ENCODE data around the gene CDC42EP5.

Gene CDC42EP5

DNA sequence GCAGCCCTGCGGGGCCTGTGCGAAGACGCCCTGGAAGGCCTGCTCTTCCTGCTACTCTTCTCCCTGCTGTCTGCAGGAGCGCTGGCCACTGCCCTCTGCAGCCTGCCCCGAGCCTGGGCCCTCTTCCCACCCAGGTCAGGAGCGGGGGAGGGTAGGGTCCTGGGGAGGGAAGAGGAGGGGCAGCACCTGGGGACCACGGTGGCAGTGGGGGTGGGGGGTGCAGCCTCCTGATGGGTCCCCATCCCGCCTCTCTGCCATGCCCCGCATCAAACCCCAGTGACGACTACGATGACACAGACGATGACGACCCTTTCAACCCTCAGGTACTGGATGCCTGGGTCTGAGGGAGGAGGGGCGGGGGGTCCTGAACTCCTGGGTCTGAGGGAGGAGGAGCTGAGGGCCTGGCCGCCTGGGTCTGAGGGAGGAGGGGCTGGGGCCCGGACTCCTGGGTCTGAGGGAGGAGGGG lies 37.5 kb downstream of the CDC42EP5 start:
- Histone ChIP-seq H3K9me3 (replicated peaks; ENCODE audit: low read length) (no peaks in the 10 kb centered on the region), H3K4me2 (ENCODE audit: low read length) (no peak overlapping the region), H3K9ac (ENCODE audit: low read depth, low read length) (no peak overlapping the region), H3K4me1 (ENCODE audit: control insufficient read depth, insufficient read depth, low read length) (no peaks in the 10 kb centered on the region), H3K27me3 (ENCODE audit: control insufficient read depth, insufficient read depth, low read length) (peaks cover 3% of the 10 kb centered on the region), H3K36me3 (ENCODE audit: insufficient read depth, low read length) (peaks cover 6% of the 10 kb centered on the region), H3K4me3 (ENCODE audit: low read length) (no peak overlapping the region)

DNA sequence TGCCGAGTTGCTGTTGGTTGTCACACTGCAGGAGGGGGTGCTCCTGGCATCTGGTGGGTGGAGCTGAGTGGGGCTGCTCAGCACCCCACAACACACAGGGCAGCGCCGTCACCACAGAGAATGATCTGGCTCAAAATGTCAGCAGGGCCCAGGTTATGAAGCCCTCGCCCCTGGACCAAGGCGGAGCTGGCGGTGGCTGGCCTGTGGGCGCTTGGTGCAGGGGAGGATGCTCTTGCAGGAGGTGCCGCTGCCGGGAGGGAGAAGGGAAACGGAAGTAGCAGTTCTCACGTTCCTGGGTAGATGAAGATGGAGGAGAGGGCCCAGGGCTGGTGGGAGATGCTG lies 38.3 kb downstream of the CDC42EP5 start:
- Histone ChIP-seq H3K4me1 (ENCODE audit: control insufficient read depth, insufficient read depth, low read length) (no peaks in the 10 kb centered on the region), H3K9ac (ENCODE audit: low read depth, low read length) (no peak overlapping the region), H3K27me3 (ENCODE audit: control insufficient read depth, insufficient read depth, low read length) (peaks cover 8% of the 10 kb centered on the region), H3K4me3 (ENCODE audit: low read length) (no peak overlapping the region), H3K36me3 (ENCODE audit: insufficient read depth, low read length) (peaks cover 3% of the 10 kb centered on the region), H3K9me3 (replicated peaks; ENCODE audit: low read length) (no peaks in the 10 kb centered on the region), H3K4me2 (ENCODE audit: low read length) (no peak overlapping the region)

DNA sequence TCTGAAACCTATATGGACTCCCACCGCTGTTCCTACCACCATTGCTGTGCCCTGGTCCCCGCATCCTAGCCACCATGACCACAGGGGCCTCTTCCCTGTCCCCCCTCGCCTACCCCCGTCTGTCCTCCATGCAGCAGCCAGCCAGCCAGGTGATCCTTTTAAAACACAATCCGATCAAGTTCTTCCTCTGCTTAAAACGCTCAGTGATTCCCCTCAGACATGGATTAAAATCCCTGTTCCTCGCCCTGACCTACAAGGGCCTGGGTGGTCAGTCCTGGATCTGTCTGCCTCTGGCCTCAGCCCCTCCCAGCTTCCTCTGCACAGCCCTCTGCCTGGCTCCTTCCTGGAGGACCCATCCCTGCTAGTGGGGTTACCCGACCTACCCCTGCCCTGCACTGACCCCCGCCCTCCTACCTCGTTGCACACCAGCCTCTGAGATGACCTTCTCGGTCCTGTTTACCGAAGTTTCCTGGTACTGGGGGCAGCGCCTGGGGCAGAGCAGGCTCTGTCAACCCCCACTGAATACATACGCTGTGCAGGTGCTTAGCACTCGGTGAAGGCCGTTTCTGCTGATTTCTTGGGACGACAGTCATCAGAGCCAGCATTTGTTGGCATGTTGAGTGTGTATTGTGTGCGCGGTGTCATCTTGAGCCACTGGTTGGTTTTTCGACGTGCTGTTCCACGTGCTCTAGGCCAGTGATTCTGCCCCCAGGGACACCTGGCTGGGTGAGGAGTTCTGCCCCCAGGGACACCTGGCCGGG lies 38.8 kb downstream of the CDC42EP5 start:
- H3K4me2 ChIP-seq (ENCODE audit: low read length), result no peak overlapping the region
- H3K9me3 ChIP-seq (replicated peaks; ENCODE audit: low read length), result no peaks in the 10 kb centered on the region
- H3K4me3 ChIP-seq (ENCODE audit: low read length), result no peak overlapping the region
- H3K36me3 ChIP-seq (ENCODE audit: insufficient read depth, low read length), result peaks cover 3% of the 10 kb centered on the region
- peaks cover 13% of the 10 kb centered on the region for H3K27me3 ChIP-seq (ENCODE audit: control insufficient read depth, insufficient read depth, low read length)
- no peak overlapping the region for H3K9ac ChIP-seq (ENCODE audit: low read depth, low read length)
- H3K4me1 ChIP-seq (ENCODE audit: control insufficient read depth, insufficient read depth, low read length), result no peaks in the 10 kb centered on the region

DNA sequence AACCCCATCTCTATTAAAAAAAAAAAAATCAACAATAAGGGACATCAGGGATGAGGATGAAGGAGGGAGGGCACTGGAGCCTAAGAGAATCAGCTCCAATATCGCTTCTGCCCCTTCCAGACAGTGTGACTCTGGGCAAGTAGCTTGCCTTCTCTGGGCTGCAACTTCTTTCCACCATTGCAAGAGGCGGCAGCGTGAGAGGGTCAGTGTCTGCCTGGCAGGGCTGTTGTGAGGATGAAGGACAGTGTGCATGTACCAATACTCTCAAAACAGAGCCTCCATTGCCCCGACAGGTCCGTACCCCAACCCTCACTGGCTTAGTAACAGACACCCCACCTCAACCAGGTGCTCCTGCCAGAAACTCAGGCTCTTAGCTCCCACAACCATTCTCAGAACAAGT lies 39.4 kb downstream of the CDC42EP5 start:
- no peak overlapping the region for H3K9ac ChIP-seq (ENCODE audit: low read depth, low read length)
- H3K9me3 ChIP-seq (replicated peaks; ENCODE audit: low read length), result no peaks in the 10 kb centered on the region
- peaks cover 19% of the 10 kb centered on the region for H3K27me3 ChIP-seq (ENCODE audit: control insufficient read depth, insufficient read depth, low read length)
- no peaks in the 10 kb centered on the region for H3K4me1 ChIP-seq (ENCODE audit: control insufficient read depth, insufficient read depth, low read length)
- H3K4me3 ChIP-seq (ENCODE audit: low read length), result no peak overlapping the region
- no peaks in the 10 kb centered on the region for H3K36me3 ChIP-seq (ENCODE audit: insufficient read depth, low read length)
- no peak overlapping the region for H3K4me2 ChIP-seq (ENCODE audit: low read length)

DNA sequence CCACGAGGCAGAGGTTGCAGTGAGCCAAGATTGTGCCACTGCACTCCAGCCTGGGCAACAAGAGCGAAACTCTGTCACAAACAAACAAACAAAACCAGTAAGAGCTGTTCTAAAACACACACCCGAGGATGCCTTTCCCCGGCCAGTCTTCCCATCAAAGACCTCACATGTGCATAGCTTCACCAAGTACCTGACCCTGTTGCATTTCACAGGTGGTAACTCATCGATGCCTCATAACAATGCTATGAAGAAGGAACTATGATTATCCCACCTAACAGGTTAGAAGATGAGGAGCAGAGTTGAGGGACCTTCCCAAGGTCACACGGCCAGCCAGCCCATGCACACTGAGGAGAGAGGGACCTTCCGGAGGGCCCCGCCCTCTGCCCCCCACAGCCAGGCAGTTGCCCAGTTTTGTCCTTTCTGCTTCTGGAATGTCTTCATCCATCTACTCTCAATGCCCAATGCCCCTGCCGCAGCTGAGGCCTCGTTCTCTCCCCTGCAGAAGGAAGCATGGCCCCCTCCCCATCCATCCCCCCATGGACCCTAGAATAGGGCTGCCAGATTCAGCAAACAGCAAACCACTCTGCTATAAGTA lies 40.9 kb downstream of the CDC42EP5 start:
- Histone ChIP-seq H3K27me3 (ENCODE audit: control insufficient read depth, insufficient read depth, low read length) (peaks cover 23% of the 10 kb centered on the region), H3K9ac (ENCODE audit: low read depth, low read length) (no peak overlapping the region), H3K36me3 (ENCODE audit: insufficient read depth, low read length) (no peaks in the 10 kb centered on the region), H3K4me3 (ENCODE audit: low read length) (no peak overlapping the region), H3K4me2 (ENCODE audit: low read length) (no peak overlapping the region), H3K9me3 (replicated peaks; ENCODE audit: low read length) (no peaks in the 10 kb centered on the region), H3K4me1 (ENCODE audit: control insufficient read depth, insufficient read depth, low read length) (no peaks in the 10 kb centered on the region)

DNA sequence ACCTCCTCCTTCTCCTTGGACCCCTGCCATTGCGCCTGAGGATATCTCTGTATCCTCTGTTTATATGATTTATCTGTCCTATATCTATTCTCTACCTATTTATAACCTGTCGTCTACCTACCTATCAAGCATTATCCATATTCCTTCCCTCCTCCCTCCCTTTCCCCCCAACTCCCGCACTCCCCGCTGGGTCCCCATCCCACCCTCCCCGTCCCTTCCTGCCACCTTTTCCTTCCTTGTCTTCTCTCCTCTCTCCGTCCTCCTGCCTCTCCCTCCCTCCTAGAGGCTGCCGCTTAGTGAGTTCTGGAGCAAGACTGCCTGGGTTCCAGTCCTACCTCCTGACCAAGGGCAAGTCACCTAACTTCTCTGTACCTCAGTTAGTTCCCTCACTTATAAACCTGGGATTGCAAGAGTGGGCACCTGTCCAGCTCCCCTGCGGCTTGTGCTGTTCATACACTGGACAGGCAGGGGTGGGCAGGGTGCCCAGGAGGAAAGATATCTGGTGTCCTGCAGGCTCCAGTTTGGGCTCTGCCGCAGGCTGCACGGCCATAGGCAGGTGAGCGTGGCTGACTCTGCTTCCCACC lies 41.7 kb downstream of the CDC42EP5 start:
- Histone ChIP-seq H3K9me3 (replicated peaks; ENCODE audit: low read length) (no peaks in the 10 kb centered on the region), H3K9ac (ENCODE audit: low read depth, low read length) (no peak overlapping the region), H3K27me3 (ENCODE audit: control insufficient read depth, insufficient read depth, low read length) (peaks cover 23% of the 10 kb centered on the region), H3K4me1 (ENCODE audit: control insufficient read depth, insufficient read depth, low read length) (no peaks in the 10 kb centered on the region), H3K36me3 (ENCODE audit: insufficient read depth, low read length) (no peaks in the 10 kb centered on the region), H3K4me3 (ENCODE audit: low read length) (no peak overlapping the region), H3K4me2 (ENCODE audit: low read length) (no peak overlapping the region)

DNA sequence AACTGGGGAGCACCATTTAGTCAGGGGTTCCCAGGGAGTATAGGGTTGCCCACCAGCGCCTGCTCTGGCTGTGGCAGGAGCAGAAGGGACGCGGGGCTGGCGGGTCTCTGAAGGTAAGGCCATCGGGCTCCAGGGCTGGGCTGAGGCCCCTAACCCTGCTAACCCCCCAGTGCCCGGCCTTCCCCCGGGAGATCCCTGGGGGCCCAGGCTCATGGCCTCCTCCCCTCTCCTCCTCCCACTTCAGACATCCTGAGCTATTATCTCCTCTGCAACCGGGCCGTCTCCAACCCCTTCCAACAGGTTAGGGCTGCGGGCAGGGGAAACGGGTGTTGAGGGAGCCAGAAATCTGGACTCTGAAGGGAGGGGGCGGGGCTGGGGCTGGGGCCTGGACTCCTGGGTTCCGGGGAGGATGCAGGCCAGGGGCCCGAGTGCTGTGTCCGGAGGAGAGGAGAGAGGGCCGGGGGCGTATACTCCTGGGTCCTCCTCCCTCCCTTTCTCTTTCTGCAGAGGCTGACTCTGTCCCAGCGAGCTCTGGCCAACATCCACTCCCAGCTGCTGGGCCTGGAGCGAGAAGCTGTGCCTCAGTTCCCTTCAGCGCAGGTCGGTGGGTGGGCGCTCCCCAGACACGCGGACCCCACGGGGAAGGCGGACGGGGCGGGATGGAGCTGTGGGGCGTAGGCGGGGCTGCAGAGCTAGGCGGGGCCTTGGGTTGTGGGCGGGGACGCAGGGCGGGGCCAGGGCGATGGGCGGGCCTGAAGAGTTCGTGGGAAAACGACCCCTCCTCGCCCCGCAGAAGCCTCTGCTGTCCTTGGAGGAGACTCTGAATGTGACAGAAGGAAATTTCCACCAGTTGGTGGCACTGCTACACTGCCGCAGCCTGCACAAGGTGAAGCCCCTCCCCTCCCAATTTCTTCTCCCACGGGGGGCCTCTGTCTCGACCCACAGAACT lies 42.5 kb downstream of the CDC42EP5 start:
- Histone ChIP-seq H3K27me3 (ENCODE audit: control insufficient read depth, insufficient read depth, low read length) (peaks cover 23% of the 10 kb centered on the region), H3K9me3 (replicated peaks; ENCODE audit: low read length) (no peaks in the 10 kb centered on the region), H3K4me1 (ENCODE audit: control insufficient read depth, insufficient read depth, low read length) (no peaks in the 10 kb centered on the region), H3K4me3 (ENCODE audit: low read length) (no peak overlapping the region), H3K36me3 (ENCODE audit: insufficient read depth, low read length) (no peaks in the 10 kb centered on the region), H3K4me2 (ENCODE audit: low read length) (peak overlapping the region; percentile 44), H3K9ac (ENCODE audit: low read depth, low read length) (no peak overlapping the region)

DNA sequence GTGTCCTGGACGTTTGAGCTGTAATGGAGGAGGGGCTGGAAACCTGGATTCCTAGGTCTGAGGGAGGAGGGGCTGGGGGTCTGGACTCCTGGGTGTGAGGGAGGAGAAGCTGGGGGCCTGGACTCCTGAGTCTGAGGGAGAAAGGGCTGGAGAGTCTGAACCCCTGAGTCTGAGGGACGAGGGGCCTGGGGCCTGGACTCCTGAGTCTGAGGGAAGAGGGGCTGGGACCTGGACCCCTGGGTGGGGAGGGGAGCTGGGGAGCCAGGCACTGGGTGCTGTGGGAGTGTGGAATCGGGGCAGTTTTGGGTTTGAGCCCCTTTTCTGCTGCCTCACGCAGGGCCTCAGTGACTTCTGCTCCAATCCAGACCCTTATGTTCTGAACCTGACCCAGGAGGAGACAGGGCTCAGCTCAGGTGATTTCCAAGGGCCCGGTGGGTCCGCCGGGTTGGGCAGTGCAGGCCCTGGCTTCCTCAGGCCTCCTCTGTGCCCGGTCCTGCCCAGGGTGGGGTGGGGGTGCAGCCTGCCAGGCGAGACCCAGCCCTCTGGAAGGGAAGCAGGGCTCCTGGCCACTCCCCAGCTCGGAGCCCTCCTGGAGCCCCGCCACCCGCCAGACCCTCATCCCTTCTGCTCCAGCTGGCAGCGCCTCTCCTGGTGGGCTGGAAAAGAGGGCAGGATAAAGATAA lies 43.4 kb downstream of the CDC42EP5 start:
- H3K27me3 ChIP-seq (ENCODE audit: control insufficient read depth, insufficient read depth, low read length), result peaks cover 23% of the 10 kb centered on the region
- no peak overlapping the region for H3K4me2 ChIP-seq (ENCODE audit: low read length)
- no peaks in the 10 kb centered on the region for H3K4me1 ChIP-seq (ENCODE audit: control insufficient read depth, insufficient read depth, low read length)
- no peaks in the 10 kb centered on the region for H3K36me3 ChIP-seq (ENCODE audit: insufficient read depth, low read length)
- no peak overlapping the region for H3K9ac ChIP-seq (ENCODE audit: low read depth, low read length)
- H3K4me3 ChIP-seq (ENCODE audit: low read length), result no peak overlapping the region
- no peaks in the 10 kb centered on the region for H3K9me3 ChIP-seq (replicated peaks; ENCODE audit: low read length)

DNA sequence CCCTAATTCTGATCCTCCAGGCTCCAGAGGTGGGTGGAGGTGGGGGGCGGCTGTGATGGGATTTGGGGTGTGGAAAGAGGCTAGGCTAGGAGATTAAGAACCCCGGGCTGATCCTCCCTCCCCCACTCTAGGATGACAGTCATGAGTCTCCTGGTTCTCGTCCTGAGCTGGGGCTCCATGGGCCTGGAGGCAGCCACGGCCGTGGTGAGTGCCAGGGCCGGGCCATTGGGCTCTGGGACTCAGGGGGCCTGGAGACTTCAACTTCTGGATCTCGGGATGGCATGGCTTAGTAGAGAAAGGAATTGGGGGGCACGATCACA lies 44.0 kb downstream of the CDC42EP5 start:
- Histone ChIP-seq H3K9me3 (replicated peaks; ENCODE audit: low read length) (no peaks in the 10 kb centered on the region), H3K9ac (ENCODE audit: low read depth, low read length) (no peak overlapping the region), H3K36me3 (ENCODE audit: insufficient read depth, low read length) (no peaks in the 10 kb centered on the region), H3K4me2 (ENCODE audit: low read length) (no peak overlapping the region), H3K4me1 (ENCODE audit: control insufficient read depth, insufficient read depth, low read length) (no peaks in the 10 kb centered on the region), H3K27me3 (ENCODE audit: control insufficient read depth, insufficient read depth, low read length) (peaks cover 23% of the 10 kb centered on the region), H3K4me3 (ENCODE audit: low read length) (no peak overlapping the region)

DNA sequence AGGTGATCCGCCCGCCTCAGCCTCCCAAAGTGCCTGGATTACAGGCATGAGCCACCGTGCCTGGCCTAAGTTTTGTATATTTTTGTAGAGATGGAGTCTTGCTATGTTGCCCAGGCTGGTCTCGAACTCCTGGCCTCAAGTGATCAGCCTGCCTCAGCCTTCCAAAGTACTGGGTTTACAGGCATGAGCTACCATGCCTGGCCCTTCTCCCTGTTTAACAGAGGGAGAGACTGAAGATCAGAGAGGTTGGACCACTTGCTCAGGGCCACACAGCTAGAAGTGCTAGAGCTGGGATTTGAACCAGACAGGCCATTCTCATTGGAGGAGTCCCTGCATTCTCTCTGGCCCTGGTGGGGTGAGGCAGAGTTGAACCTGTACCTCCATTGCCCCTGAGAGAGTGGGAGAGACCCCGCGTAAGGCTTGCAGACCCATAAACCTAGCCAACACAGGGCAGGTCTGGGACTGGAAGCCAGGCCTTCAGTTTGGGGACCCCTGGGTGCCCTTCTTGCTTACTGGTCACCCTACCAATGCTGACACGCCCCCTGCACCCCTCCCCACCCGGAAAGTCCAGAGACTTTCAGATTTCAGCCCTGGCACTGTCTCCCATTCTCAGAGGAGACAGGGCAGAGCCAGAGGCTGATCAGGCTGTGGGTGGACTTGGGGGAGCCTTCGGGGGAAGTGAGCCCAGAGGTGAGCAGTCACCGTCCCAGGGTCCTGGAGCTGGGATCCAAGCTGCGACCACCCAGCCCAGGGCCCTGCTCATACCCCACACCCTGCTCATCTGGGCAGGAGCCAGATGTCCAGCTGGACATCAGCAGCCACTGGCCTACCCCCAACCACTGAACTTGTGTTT lies 44.5 kb downstream of the CDC42EP5 start:
- Histone ChIP-seq H3K4me1 (ENCODE audit: control insufficient read depth, insufficient read depth, low read length) (no peaks in the 10 kb centered on the region), H3K36me3 (ENCODE audit: insufficient read depth, low read length) (no peaks in the 10 kb centered on the region), H3K4me3 (ENCODE audit: low read length) (no peak overlapping the region), H3K27me3 (ENCODE audit: control insufficient read depth, insufficient read depth, low read length) (peaks cover 21% of the 10 kb centered on the region), H3K9me3 (replicated peaks; ENCODE audit: low read length) (no peaks in the 10 kb centered on the region), H3K4me2 (ENCODE audit: low read length) (no peak overlapping the region), H3K9ac (ENCODE audit: low read depth, low read length) (no peak overlapping the region)
